ENCODE measurements around the gene SLC25A17.
"Not testable (repeated sequence)": the region's sequence is repeated elsewhere in the genome, so short reads cannot be mapped to it uniquely, and the experiment has no call there.

GRCh38 chr22:40781749-40782148 is 37.4 kb downstream of the SLC25A17 start:
- TF ChIP-seq CTCF (IDR thresholded peaks at IDR 0.05 in 8 of 11, conservative IDR thresholded peaks at IDR 0.05 in 3 of 11); POLR2A (IDR thresholded peaks at IDR 0.05); POLR2AphosphoS5 (IDR thresholded peaks at IDR 0.05): not testable (repeated sequence)
